Right forelimb (tissue), 1 donor: Measurements from ENCODE around the gene SIK2.

ENCODE experiments used
- DNase-seq: peaks from one replicate; pipeline ENCODE4 v3.0.0-alpha.2; 2018

SIK2 gene

GRCh38 chr11:111601979-111602864 lies at the start of gene SIK2:
TSS of gene SIK2 (plus strand) at chr11:111602449. CDS start at chr11:111602564, 115 bp downstream.
- peak; percentile 98 for DNase-seq

- DNase-seq, result no peak
Observed at GRCh38 chr11:111554532-111554931, 47.7 kb upstream of the SIK2 start.

- DNase-seq, result no peak
Observed at GRCh38 chr11:111555255-111555654, 47.0 kb upstream of the SIK2 start.

- no peak for DNase-seq
Observed at GRCh38 chr11:111557425-111558111, 44.7 kb upstream of the SIK2 start.

- DNase-seq, result no peak
Observed at GRCh38 chr11:111559800-111560464, 42.3 kb upstream of the SIK2 start.

GRCh38 chr11:111560800-111561199 lies 41.4 kb upstream of the SIK2 start:
- DNase-seq, result no peak

GRCh38 chr11:111561306-111561705 lies 40.9 kb upstream of the SIK2 start:
- no peak for DNase-seq

GRCh38 chr11:111561791-111562325 lies 40.4 kb upstream of the SIK2 start:
- no peak for DNase-seq

GRCh38 chr11:111562692-111563389 lies 39.4 kb upstream of the SIK2 start:
- no peak for DNase-seq

- DNase-seq, result peak; percentile 75
Observed at GRCh38 chr11:111565114-111565720, 37.0 kb upstream of the SIK2 start.

- DNase-seq, result no peak
Observed at GRCh38 chr11:111566324-111566723, 35.9 kb upstream of the SIK2 start.

- no peak for DNase-seq
Observed at GRCh38 chr11:111569476-111569875, 32.8 kb upstream of the SIK2 start.

- DNase-seq, result no peak
Observed at GRCh38 chr11:111570796-111571195, 31.5 kb upstream of the SIK2 start.

- no peak for DNase-seq
Observed at GRCh38 chr11:111571829-111572501, 30.3 kb upstream of the SIK2 start.

GRCh38 chr11:111572581-111572980 lies 29.7 kb upstream of the SIK2 start:
- DNase-seq, result no peak

GRCh38 chr11:111573821-111574249 lies 28.4 kb upstream of the SIK2 start:
- no peak for DNase-seq

GRCh38 chr11:111574373-111575225 lies 27.6 kb upstream of the SIK2 start:
- DNase-seq, result no peak

- DNase-seq, result no peak
Observed at GRCh38 chr11:111575740-111576139, 26.5 kb upstream of the SIK2 start.

GRCh38 chr11:111577821-111578220 lies 24.4 kb upstream of the SIK2 start:
- DNase-seq, result no peak

- no peak for DNase-seq
Observed at GRCh38 chr11:111581341-111581740, 20.9 kb upstream of the SIK2 start.

- no peak for DNase-seq
Observed at GRCh38 chr11:111582163-111582562, 20.1 kb upstream of the SIK2 start.
